GM10248 (cell line): ENCODE data around the gene MEP1A.
A peak's percentile ranks its signal among the peaks of the same experiment; 100 is the strongest.

Experiments used
- CTCF ChIA-PET: fragments of 300-600 bp; sonication (Branson Sonifier 250); formaldehyde crosslinking; extraction: SDS; loops from one replicate; lab custom pipeline; 2021; ENCODE audit warnings: antibody characterized with exemption; lab: Yijun Ruan, JAX
- POLR2A ChIA-PET: fragments of 350-650 bp; sonication (Branson Sonifier 250); formaldehyde crosslinking; extraction: SDS; loops from one replicate; lab custom pipeline; 2020; ENCODE audit warnings: antibody characterized with exemption; lab: Yijun Ruan, JAX
- DNase-seq: peaks from one replicate; pipeline ENCODE4 v3.0.0; 2012; ENCODE audit errors: extremely low spot score
- TF ChIP-seq, protein P1 (sequence below): IDR thresholded peaks from 2 replicates; pipeline ENCODE4 v1.5.1; 2012; ENCODE audit warnings: mild to moderate bottlenecking, low read depth; ENCODE audit errors: extremely low read depth, missing control alignments, control extremely low read depth

The MEP1A gene

DNA sequence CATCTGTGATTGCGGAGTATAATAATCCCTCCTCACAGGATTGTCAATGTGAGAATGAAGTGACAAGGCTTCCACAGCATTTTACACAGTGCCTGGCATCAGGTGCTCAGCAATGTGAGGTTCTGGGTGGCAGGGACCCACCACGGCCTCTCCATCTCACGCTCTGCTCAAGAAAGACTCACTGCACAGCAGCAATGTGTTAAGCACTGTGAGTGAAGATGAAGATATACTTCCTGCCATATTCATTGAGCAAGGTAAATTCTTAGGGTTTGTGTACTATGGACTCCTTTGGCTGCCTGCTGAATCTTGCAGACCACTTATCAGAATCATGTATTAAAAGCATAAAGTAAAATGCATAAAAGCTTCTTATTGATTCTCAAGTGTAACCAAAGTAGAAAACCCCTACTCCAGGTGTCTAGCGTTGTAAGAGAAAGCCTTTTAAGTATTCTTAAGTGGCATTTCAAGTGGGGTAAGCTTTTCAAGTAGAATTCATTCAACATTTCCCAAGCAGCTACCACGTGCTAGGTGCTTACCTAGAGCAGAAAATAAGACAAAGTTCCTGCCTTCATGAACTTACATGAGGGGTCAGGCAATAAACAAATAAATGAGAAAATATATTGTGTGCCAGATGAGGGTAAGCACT, 17.0 kb upstream of the MEP1A start:
- no peak for DNase-seq
- ChIA-PET CTCF (interaction anchor here (1.3 kb wide), 1 partner anchor 70 kb away, joined by 3 read pairs; no protein-coding TSS in a partner anchor), POLR2A (no interaction called here)
- TF ChIP-seq, protein P1, sequence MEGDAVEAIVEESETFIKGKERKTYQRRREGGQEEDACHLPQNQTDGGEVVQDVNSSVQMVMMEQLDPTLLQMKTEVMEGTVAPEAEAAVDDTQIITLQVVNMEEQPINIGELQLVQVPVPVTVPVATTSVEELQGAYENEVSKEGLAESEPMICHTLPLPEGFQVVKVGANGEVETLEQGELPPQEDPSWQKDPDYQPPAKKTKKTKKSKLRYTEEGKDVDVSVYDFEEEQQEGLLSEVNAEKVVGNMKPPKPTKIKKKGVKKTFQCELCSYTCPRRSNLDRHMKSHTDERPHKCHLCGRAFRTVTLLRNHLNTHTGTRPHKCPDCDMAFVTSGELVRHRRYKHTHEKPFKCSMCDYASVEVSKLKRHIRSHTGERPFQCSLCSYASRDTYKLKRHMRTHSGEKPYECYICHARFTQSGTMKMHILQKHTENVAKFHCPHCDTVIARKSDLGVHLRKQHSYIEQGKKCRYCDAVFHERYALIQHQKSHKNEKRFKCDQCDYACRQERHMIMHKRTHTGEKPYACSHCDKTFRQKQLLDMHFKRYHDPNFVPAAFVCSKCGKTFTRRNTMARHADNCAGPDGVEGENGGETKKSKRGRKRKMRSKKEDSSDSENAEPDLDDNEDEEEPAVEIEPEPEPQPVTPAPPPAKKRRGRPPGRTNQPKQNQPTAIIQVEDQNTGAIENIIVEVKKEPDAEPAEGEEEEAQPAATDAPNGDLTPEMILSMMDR, result no peak

DNA sequence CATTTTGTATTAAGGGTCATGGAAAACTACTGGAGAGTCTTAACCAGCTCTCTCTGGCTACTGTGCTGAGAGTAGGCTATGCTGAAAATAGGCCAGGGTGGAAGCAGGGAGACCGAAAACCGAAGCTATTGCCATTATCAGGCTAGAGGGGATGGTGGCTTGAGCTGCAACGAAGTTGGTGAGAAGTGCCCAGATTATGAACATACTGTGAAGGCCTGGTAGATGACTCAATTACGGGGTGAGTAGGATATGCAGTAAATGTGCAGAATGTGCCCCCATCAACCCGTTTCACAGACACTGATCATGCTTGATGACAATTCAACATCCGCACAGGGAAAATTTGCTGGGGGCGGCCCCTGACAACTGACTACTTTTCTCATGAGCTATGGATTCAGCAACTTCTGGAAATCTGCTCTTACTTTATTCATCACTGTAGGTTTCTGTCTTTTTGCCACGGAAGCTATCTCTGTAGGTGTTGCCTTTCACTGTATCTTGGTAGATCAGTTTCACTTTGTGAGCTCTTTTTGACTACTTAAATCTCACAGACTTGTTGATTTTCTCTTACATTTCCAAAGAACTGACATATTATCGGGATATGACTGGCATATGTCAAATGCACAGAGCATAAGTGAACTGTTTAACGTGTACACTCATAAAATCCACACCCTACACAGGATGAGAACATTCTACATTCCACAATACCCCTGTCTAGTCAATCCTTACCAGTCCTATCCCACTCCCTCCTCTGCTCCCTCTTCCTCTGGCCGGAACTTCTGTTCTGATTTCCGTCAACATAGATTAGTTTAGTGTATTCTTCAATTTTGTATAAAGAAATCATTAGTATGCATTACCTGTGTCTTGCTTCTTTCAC, 15.5 kb upstream of the MEP1A start:
- DNase-seq, result no peak
- POLR2A ChIA-PET, result no interaction called here
- TF ChIP-seq, protein P1, result no peak
- CTCF ChIA-PET, result interaction anchor here (0.7 to 1.2 kb wide), 3 partner anchors 9 to 409 kb away, joined by 3 to 5 read pairs (median 3); no protein-coding TSS in a partner anchor

DNA sequence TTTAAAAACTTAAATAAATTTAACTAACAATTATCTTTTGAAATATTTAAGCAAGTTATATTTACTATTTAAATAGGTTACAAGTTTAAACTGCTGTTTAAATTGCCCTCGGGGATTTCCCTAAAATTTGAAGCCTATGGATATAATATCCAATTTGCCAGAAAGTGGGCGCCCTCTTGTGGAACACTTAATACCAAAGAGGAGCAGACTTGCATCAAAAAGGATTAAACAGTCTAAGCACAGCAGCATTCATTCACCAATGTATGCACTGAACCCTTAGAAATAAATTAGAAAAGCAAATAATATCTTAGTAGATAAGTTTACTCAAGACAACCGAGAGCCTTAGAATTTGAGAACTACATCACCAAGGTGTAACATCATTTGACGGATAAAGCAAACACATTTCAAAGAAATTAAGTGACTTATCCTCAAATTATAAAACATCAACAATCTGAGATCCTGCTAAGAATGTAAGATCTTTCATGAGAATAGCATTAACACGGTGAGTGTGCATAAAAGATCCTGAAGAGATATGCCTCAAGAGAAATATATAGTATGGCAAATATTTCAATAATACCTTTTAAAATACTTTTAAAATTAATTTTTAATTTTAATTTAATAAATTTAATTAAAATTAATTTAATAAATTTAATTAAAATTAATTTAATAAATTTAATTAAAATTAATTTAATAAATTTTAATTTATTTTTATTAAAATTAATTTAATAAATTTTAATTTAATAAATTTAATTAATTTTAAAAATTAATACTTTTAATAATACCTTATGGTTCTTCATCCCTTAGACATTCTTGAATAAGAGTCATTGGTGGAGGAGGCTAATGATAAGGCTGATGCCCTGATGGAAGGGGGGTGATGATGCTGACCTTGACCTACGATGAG, 11.5 kb upstream of the MEP1A start:
- TF ChIP-seq, protein P1, result peak; percentile 35
- POLR2A ChIA-PET, result no interaction called here
- CTCF ChIA-PET, result no interaction called here
- peak; percentile 16 for DNase-seq

DNA sequence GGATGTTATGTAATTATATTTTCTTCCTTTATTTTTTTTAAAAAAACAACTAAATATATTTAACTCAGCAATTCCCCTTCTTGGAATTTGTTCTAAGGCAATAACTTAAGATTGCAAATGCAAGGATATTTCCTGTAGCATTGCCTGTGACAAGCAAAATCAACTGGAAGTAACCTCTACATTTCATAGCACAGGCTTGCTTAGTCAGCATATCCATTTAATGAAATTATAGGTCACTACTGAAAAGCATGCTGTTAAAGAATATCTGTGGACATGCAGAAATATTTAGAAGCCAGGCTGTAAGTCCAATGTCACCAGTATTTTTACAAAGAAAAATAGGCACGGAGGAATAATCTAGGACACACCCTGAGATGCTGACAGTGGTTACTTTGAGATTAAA, 8.7 kb upstream of the MEP1A start:
- ChIA-PET CTCF (no interaction called here), POLR2A (no interaction called here)
- TF ChIP-seq, protein P1, result no peak
- no peak for DNase-seq

DNA sequence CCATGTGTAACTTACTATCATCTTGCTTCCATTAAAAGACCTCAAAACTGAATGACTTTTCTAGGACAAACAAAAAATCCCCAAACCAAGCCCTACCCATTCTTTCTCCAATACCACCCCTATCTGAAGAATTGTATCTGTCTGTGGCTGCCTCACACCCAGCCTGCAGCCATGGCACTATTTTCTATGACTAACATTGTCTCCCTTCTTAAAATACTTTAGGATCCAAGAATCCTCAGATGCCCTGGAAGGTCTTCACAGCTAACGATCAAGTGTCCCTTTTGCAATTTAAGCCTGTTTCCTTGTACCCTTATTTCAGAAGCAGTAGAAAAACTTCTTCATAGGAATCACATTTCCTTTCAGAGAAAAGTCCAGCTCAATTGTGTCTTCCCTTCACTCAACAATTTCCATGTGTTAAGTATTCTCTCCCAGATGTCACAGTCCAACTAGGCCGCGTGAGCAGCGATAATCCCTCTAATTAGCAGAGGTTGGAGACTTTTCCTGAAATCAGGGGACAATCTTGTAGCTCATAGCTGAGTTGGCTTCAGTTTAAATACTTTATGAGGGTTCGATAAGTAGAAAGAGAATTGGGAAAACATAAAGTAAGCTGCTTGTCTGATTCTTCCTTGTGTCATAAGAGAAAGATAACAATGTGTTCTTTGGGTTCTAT, 5.2 kb upstream of the MEP1A start:
- TF ChIP-seq, protein P1, result no peak
- ChIA-PET POLR2A (no interaction called here), CTCF (interaction anchor here (1.6 to 1.8 kb wide), 2 partner anchors 10 to 59 kb away, joined by 5 to 6 read pairs; no protein-coding TSS in a partner anchor)
- no peak for DNase-seq
